Activated CD8-positive, alpha-beta memory T cell treated with anti-CD3 and anti-CD28 coated beads, Interleukin-2, amount 50 U/mL, for 24 hours (primary cell): ENCODE results near the gene SLC12A4.
"Not testable (repeated sequence)": the region's sequence is repeated elsewhere in the genome, so short reads cannot be mapped to it uniquely, and the experiment has no call there.

Experiments
- DNase-seq: peaks from one replicate; pipeline ENCODE4 v3.0.0-alpha.2; 2020; ENCODE audit errors: extremely low read depth

The SLC12A4 gene

DNA sequence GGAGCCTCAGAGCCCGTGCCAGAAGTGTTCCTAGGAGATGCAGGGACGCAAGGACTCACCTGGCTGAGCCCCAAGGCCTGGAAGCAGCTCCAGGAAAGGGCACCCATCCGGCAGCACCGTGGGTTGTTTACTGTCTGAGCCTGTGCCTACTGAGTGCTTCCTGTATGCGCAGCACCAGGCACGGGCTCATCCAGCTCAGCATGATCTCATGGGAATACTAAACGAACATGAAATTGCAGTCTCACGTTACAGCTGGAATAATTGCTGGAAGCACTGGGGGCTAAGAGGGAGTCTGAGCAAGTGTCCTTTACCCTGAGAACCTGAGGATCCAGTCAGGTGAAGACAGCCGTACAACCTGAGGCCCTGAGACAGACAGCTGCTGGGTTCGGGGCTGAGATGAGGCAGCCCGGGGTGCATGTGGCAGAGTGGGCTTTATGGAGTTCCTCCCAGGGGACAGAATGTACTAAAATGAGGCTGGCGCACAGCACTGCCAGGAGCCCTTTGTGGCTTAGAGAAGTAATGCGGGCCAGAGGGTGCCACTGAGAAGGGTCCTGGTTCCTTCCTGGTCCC lies 42.2 kb downstream of the SLC12A4 start:
- DNase-seq = no peak

DNA sequence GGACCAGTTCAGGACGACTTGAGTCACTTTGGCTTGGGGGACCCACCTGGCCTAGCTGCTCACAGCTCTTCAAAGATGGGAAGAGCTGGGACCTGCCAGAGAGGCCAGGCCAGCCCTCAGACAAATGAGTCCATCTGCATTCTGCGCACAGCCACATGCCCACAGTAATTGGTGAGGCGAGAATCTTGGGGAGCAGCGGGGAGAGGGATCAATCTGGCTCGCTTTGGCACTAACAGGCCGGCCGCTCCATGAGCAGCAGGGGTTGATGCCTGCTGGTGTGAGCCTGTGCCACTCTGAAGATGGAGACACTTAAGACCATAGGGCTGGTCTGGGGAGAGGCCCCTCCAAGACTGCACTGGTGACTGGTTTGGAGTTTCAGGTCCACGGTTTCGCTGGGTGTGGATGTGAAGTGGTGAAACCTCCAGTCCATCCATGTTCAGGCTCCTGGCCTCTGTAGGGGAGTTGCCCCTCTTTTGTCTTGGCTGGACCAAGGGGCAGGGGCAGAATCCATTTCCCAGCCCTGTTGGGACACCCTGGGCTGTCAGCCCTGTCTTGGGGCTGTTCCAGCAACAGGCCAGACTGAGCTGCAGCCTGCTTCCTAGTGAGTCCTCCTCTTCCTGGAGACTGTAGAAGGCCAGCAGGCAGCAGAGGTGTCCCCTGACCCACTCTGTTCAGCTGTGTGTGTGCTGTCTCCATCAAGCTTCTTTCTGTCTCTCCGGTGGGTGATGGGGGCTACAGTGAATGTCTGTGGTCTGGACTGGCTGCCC lies 44.1 kb downstream of the SLC12A4 start:
- DNase-seq = no peak

DNA sequence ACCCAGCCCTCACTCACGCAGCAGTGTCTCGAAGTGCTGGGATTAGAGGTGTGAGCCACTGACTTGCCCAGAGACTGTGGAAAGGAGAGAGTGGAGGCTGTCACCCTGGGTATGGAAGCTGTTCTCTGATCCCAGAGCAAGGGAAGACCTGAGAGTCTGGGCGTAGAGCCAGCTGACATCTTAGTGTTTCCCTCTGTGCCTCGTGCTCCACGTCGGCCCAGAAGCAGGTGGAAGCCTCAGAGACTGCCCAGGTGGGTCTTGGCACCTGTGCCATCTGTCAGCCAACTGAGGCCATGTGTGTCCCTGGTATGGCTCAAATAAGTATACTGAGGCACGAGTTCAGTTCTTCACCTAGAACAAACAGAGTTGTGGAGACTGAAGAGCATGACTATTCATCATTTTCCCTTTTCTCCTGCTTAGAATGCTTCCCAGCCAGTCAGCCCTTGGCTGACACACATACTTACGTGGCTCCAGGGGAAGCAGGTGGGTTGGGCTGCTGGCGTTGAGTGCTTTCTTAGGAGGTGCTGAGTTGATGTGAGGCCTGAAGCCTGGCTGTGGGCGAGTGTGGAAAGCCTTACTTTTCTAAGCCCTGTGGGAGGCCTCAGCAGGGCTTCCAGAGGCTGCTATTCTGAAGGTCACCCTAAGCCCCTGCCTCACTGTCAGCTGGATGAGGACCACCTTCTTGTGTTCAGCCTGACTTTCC lies 44.9 kb downstream of the SLC12A4 start:
- DNase-seq = no peak

DNA sequence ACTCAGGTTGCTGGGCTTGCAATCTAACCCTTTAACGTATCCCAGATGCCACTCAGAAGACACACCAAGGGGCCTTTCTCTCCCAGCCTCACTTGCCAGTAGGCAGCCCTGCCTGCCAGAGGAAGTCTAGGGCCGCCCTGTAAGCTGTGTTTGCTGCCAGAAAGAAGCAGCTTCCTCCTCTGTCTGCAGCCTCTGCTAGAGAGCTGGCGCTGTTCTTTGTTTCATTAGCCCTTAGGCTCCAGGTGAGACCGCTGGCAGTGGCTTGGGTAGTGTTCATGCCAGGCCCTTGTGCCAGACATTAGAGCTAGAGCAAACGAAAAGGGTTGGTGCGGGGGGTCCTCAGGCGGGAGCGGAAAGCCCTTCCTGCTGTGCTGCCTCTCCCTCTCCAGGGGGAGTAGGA lies 45.7 kb downstream of the SLC12A4 start:
- DNase-seq = no peak

DNA sequence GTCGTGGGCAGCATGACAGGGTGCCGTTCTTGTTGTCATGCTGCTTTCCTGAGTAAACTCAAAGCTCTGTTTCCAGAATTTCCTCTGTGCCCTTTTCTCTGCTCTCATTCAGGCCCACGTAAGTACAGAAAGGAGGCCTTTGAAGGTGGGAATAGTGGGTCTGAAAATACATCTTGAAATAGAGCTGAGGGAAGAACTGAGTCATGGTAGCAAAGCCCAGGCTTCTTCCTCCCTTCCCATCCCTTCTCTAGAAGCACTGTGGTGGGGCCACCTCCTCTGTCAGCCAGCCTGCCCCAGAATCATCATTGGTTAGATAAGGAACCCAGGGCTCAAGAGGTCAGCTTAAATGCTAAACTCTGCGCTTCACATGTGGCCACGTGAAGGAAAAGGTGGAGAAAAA lies 46.2 kb downstream of the SLC12A4 start:
- DNase-seq = no peak

DNA sequence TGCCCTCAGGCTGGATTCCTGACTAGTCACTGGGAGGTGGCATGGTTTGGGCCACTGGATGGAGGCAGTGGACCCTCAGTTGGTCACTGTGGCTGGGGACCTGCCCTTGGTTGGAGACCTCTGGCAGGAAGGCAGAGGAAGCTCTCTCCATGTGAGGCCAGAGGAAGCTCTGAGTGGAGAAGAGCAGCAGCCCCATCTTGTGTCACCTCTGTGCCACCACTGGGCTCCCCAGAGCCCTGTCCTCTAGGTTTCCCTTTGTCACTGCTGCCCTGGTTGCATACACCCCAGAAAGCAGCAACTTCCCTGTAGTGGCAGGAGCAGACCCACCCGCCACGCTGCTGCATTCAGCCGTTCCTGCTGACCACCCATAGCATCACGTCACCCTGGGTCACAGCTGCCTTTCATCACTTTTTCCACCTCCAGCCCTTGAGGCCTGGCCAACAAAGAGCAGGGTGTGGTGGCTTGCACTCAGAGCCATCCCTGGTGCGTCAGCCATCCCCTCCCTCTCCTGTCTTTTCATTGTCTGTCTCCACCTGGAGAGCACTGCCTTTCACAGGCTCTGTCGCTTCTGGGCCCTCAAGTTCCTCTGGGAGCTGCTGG lies 48.7 kb downstream of the SLC12A4 start:
- DNase-seq = no peak

DNA sequence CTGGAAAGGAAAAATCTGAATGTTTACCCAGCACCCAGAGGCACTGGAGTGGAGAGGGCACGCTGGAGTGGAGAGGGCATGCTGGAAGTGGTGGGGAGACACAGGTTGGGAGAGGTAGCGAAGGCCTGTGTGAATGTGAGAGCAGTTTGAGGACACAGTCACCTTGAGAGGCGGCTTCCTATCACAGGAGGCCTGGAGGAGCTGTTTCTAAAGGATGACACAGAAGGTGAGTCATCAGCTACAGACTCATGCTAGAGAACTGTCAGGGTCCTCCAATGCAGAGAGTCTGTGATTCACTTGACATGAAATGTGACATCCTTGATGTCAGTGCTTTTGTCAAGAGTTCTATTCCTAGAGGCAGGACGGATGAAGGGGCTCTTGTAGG lies 50.6 kb downstream of the SLC12A4 start:
- DNase-seq = no peak

DNA sequence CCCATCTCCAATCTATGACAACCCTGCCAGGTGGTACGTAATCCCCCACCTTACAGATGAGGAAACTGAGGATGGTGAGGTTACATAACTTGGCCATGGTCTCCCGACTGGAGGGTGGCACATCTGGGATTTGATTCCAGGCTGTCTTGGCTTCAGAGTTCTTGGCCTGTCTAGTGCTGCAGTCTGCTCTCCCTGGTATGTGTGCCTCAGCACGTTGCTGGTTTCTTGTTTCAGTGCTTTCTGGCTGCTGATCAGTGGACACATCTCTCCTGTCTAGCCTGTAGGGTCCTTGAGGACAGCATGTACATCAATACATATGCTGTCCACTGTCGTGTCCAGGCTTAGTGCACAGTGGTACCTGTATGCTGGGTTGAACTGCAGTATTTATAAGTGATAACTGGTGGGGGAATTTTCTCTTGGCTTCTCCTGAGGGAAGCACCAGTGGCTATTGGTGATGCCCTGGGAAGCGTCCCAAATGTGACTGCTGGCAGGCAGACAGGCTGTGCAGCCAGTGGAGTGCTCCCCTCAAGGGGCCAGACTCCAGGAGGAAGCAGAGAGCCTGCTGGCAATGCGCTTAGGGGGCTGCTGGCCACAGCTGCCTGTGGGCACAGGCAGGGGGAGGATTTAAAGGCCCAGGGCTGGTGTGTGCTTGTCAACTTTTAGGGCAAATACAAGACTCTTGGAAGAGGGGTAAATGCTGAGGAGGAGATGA lies 51.1 kb downstream of the SLC12A4 start:
- no peak for DNase-seq

DNA sequence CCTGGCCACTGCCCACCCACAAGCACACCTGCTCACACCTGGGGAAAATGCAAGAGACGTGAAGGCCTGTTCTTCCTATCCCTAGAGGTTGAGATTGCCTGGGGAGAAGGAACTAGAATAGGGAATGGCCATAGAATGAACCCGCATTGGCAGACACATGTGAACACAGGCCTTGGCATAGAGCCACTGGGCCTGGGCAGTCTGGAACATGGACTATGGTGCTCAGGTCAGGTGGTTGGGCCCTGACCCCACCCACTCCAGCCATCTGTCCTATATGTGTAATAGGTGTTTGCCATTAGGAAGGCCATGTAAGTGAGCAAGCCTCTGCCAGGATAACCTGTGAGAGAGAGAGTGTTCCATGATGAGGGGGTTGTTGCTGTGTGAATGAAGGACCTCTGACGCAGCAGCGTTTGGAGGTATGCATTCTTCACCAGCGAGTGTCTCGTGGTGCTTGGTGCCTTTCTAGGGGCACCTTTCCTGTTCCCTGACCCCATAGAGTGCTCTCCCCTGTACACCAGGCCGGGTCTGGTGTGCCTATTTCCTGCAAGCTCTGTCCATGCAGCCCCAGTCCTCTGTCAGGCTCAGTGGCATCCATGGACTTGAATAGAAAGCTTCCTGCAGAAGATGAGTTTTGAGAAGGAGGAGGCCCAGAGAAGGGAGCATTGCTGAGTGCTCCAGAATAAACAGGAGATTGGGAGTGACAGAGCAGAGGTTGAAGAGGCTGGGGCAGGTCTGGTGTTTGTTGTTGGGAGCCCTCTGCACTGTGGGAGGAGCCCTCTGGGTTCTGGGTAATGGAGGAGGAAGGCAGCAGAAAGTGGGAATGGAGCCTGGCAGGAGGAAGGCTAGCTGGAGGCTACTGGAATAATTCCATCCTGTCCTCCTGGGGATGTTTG lies 52.4 kb downstream of the SLC12A4 start:
- DNase-seq = no peak

DNA sequence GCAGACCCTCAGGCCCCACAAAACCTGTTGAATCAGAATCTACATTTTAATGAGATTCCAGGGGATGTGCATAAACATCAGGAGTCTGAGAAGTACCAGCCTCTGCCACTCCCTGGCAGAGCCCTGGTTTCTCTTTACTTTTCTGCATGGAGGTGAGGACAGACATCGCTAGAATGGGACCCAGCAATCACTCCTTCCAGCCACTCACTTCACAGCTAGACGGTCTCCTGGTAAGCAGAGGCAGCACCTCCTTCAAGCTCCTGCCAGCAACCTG lies 53.0 kb downstream of the SLC12A4 start:
- not testable (repeated sequence) for DNase-seq

DNA sequence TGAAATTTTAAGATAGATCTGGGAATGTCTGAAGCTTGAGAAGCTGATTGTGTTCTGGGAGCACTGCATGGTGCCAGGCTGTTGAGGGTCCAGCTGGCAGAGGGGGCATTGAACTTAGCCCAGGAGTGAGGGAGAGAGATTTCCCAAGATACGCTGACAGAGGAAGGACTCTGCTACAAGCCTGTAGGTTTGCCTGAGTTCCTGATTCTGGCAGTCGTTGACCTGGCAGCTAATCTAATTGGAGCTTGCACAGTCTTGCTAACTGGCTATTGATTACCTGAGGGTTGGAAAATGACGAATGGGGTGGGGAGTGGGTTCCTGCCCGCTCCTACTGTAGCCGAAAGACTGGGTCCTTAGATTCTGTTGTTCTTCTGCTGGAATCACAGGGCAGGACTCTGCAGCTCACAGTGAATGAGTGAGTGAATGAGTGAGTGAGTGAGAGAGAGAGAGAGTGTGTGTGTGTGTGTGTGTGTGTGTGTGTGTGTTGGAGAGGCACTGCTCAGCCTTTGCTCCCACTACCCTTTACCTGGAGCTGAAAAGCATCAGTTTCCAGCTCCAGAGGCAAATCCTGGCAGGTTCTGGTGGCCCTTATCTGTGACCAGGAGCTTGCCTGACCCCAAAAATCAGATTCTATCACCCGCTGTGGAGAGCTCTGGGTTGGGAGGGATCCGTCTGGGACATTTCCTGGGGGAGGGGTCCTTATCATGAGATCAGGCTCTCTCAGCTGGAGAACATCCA lies 53.5 kb downstream of the SLC12A4 start:
- DNase-seq = no peak

DNA sequence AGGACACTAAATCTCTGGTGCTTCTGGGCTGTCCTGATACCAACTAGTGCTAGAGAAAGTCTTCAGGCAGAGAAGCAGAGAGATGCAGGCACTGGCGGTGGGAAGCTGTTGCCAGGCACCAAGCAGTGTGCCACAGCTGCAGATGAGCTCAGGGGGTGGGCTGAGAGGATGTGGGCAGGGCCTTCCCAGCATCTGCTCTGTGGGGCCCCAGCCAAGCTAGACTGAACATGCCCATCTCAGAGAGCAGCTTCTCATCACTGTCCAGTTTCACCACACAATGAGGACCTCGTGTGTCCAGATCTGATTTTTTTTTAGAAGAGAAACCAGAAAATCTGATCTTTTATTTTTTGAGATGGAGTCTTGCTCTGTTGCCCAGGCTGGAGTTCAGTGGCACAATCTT lies 58.3 kb downstream of the SLC12A4 start:
- DNase-seq = no peak

DNA sequence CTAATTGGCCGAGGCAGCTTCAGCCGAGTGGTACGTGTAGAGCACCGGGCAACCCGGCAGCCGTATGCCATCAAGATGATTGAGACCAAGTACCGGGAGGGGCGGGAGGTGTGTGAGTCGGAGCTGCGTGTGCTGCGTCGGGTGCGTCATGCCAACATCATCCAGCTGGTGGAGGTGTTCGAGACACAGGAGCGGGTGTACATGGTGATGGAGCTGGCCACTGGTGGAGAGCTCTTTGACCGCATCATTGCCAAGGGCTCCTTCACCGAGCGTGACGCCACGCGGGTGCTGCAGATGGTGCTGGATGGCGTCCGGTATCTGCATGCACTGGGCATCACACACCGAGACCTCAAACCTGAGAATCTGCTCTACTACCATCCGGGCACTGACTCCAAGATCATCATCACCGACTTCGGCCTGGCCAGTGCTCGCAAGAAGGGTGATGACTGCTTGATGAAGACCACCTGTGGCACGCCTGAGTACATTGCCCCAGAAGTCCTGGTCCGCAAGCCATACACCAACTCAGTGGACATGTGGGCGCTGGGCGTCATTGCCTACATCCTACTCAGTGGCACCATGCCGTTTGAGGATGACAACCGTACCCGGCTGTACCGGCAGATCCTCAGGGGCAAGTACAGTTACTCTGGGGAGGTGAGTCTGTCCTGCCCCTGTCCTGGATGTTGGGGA lies 59.2 kb downstream of the SLC12A4 start:
- no peak for DNase-seq

DNA sequence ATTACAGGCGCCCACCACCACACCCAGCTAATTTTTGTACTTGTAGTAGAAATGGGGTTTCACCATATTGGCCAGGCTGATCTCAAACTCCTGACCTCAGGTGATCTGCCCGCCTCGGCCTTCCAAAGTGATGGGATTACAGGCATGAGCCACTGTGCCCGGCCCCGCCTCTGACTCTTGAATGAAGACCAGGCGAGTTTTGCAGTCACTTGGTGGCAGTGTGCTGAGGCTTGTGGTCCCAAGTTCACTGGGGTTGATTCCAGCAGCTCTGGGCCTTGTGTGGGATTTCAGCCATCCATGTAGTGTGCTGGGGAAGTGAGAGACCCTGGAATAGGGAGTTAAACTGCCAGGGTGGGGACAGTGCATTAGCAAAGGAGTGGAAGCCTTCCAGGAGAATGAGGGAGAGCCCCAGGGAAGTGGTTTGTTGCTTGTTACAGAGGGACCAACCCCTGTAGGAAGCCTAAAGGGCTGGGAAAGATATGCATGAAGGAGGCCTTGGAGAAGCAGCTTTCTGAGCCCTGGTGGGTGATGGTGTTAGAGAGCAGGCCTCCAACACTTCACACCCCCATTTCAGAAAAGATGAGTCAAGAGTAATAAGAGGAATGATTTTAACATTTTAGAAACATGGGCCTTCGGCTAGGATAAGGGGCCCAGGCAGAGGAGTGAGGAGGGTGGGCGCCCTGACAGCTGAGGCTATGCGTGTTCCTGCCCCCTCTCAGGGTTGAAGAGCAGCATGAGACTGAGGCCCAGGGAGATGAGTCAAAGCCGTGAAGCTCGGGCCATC lies 60.8 kb downstream of the SLC12A4 start:
- no peak for DNase-seq

DNA sequence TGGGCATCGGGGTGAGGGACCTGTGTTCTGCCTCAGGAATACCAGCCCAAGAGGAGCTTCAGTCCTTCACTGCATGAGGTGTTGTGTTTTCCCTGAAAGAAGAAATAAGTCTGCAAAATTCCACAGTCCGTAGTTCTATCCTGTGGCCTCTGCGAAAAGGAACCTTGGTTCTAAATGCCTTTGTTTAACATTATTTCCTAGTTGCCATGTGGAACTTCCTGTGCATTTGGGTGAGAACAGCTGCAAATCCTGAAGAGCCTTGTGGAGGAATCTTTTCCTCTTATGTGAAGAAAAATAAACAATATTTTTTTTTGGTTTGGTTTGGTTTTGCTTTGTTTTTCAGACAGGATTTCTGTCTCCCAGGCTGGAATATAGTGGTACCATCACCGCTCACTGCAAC lies 65.6 kb downstream of the SLC12A4 start:
- no peak for DNase-seq

DNA sequence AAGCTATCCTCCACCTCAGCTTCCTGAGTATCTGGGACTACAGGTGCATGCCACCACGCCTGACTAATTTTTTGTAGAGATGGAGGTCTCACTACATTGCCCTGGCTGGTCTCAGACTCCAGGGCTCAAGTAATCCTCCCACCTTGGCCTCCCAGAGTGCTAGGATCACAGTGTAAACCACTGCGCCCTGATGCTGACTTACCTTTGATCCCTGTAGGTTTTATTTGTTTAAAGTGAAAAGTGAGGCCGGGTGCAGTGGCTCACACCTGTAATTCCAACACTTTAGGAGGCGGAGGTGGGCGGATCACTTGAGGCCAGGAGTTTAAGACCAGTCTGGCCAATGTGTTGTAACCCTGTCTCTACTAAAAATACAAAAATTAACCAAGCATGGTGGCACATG lies 66.7 kb downstream of the SLC12A4 start:
- DNase-seq = no peak

DNA sequence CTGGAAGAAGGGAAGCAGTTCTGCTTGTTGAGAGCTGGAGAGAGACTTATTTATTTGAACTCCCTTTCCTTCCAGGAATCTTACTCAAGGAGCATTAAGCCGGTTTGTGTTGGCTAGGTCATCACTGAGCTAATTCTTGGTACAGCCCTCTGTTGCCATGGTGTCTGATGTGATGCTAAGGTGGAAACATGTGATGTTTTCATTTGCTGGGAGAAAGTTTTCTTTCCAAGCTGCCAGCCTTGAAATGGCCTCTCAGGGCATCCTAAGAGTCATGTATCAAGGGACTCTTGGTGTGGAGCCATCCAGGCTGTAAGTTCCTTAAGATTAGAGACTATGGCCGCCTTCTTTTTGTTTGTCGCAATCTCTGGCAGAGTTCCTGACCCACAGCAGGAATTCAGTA lies 71.2 kb downstream of the SLC12A4 start:
- no peak for DNase-seq

DNA sequence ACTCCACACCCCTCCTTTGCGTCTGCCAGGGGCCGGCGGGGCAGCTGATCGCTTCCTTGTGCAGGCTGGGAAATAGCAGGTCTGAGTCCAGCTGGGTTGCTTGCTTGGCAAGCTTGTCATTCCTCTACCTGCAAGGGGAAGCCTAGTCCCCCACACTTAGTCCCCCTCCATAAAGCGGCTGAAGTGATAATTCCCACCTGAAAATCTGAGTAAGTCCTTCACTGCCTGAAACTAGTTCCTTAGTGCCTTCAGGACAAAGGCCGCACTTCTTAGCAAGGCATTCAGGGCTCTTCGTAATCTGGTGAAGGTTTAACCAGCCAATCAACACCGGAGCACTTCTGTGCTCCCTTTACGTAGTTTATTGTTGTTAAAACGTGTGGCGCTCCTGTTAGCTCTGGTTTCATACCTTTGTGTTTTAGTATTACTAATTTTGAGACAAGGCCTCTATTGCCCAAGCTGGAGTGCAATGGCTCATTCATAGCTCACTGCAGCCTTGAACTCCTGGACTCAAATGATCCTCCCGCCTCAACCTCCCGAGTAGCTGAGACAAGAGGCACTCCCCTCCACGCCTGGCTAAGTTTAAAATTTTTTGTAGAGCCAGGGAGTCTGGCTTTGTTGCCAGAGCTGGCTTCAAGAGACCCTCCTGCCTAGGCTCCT lies 74.6 kb downstream of the SLC12A4 start:
- no peak for DNase-seq
